Measurements from ENCODE around the gene RAB33A.

The RAB33A gene

DNA sequence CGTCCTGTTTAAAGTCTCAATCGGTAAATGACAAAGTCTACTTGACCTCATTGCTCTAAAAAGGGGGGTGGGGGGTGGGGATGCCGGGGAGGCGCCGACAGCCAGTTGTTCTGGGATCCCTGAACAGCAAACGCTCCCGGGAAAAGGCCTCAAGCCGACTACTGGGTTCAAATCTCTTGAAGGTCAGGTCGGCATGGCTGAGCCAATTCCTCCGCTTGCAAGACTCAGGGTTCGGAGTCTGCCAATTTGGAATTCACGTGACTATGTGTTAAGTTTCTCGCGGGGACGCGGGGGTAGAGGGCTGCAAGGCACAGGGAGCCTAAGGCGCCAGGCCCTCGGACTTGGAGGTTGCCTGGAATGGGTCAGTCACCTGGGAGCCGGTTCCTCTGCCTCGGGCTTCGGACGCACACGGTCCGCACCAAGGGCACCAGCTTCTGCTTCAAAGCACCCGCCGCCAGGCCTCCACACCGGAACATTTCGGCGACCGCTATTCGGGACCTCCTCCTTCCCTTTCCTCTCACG lies 6.5 kb upstream of the RAB33A start:
- Histone ChIP-seq H3K27ac (peak overlapping the region; percentile 6; the same call in 1 of the 2 replicates), H3K9ac (ENCODE audit: insufficient read length) (peak overlapping the region; percentile 81), H3K4me3 (peak overlapping the region; percentile 92), H3K36me3 (ENCODE audit: insufficient read depth, low read length) (no peaks in the 10 kb centered on the region), H3K9me3 (ENCODE audit: low read depth, low read length) (no peaks in the 10 kb centered on the region)
- no peak for DNase-seq (ENCODE audit: low read depth, low spot score)
- no peak for TF ChIP-seq FOXP2 (optimal IDR thresholded peaks at IDR 0.05; ENCODE audit: control extremely low read depth, extremely low read length, insufficient read depth)
- TF ChIP-seq POLR2AphosphoS5 (IDR thresholded peaks at IDR 0.05; ENCODE audit: borderline replicate concordance, low read depth, low read length), result no peak
- no peak for TF ChIP-seq EZH2 (IDR thresholded peaks at IDR 0.05)

DNA sequence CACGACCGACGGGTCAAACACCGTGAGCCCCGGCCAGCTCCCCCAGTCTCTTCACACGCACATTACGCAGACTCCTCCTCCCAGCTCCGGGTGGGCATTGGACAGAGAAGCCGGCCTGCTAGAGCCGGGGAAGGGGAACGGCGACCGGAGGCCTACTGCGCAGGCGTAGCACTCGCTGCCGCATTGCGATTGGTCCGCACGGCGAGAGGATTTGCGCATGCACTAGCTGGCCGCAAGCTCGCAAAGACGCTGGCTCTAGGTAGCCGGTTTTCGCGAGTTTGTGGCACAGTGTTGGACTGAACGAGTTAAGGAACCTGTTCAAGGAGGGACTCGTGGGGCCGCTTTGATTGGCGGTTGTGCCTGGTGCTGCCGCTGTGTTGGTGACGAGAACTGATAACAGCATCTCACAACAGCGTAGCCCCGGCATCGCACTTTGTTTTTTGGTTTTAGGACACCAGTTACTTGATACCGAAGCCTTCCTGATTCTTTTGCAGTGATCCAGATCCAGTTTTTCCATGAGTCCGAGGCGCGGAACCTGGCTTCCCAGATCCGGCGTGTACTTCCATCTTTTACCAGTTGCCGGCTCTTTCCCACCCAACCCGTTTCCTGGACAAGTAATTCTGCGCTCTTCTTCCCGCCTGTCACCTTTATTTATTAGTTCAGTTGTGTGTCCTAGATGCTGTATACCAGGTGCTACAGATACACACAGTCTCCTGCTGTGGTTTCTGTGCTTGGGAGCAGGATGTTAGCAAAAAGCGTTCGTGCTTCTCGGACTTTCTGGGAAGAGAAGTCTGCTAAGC lies 5.9 kb upstream of the RAB33A start, which contains the start of gene AIFM1:
TSS of gene AIFM1 (minus strand) at position 139 of the 800 bp plus-strand sequence. CDS start 185 bp downstream, outside the sequence.
- no peaks in the 10 kb centered on the region for H3K36me3 ChIP-seq (ENCODE audit: insufficient read depth, low read length)
- H3K4me3 ChIP-seq, result peak within 1 kb of the TSS; percentile 92
- TF ChIP-seq EZH2 (IDR thresholded peaks at IDR 0.05), result no peak
- peak; percentile 77 for TF ChIP-seq POLR2AphosphoS5 (IDR thresholded peaks at IDR 0.05; ENCODE audit: borderline replicate concordance, low read depth, low read length)
- peak within 1 kb of the TSS; percentile 94 for H3K27ac ChIP-seq
- peak; percentile 86 for DNase-seq (ENCODE audit: low read depth, low spot score)
- no peaks in the 10 kb centered on the region for H3K9me3 ChIP-seq (ENCODE audit: low read depth, low read length)
- H3K9ac ChIP-seq (ENCODE audit: insufficient read length), result peak within 1 kb of the TSS; percentile 81

DNA sequence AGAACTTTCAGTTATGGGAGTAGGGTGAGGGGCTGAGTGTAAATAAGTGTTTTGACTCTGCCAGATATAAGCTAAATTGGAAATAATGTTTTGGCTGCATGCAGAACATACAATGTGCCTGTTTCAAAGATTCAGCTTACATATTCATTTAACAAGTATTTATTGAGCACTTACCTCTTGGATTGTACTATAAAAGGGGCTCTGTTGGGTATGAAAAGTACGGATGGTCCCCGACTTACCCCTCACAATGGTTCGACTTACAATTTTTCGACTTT lies 5.3 kb upstream of the RAB33A start:
- peak overlapping the region; percentile 81 for H3K9ac ChIP-seq (ENCODE audit: insufficient read length)
- H3K4me3 ChIP-seq, result peak overlapping the region; percentile 92
- DNase-seq (ENCODE audit: low read depth, low spot score), result no peak
- H3K36me3 ChIP-seq (ENCODE audit: insufficient read depth, low read length), result no peaks in the 10 kb centered on the region
- TF ChIP-seq FOXP2 (optimal IDR thresholded peaks at IDR 0.05; ENCODE audit: control extremely low read depth, extremely low read length, insufficient read depth) (no peak), POLR2AphosphoS5 (IDR thresholded peaks at IDR 0.05; ENCODE audit: borderline replicate concordance, low read depth, low read length) (no peak), EZH2 (IDR thresholded peaks at IDR 0.05) (no peak)
- peak overlapping the region; percentile 55; the same call in 1 of the 2 replicates for H3K27ac ChIP-seq
- no peaks in the 10 kb centered on the region for H3K9me3 ChIP-seq (ENCODE audit: low read depth, low read length)

DNA sequence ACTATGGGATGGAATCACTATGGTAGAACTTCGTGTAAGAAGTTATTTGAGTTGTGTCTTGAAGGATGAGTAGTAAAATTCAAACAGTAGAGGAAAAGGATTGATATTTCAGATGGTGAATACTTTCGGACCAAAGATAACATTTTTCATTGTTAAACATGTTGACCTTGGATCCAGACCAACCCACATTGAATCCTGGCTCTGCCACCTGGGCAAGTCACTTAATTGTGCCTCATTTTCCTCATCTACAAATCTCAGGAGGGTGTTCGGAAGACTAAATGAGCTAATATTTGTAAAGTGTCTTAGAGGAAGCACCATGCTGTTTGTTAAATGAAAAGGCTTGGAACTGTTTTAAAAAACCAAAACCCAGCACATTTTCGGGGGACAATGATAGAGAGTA lies 4.7 kb upstream of the RAB33A start:
- no peak for TF ChIP-seq POLR2AphosphoS5 (IDR thresholded peaks at IDR 0.05; ENCODE audit: borderline replicate concordance, low read depth, low read length)
- TF ChIP-seq EZH2 (IDR thresholded peaks at IDR 0.05), result no peak
- no peak for TF ChIP-seq FOXP2 (optimal IDR thresholded peaks at IDR 0.05; ENCODE audit: control extremely low read depth, extremely low read length, insufficient read depth)
- no peak for DNase-seq (ENCODE audit: low read depth, low spot score)
- Histone ChIP-seq H3K27ac (no peak overlapping the region), H3K4me3 (peak overlapping the region; percentile 92), H3K9me3 (ENCODE audit: low read depth, low read length) (no peaks in the 10 kb centered on the region), H3K9ac (ENCODE audit: insufficient read length) (no peak overlapping the region), H3K36me3 (ENCODE audit: insufficient read depth, low read length) (no peaks in the 10 kb centered on the region)

DNA sequence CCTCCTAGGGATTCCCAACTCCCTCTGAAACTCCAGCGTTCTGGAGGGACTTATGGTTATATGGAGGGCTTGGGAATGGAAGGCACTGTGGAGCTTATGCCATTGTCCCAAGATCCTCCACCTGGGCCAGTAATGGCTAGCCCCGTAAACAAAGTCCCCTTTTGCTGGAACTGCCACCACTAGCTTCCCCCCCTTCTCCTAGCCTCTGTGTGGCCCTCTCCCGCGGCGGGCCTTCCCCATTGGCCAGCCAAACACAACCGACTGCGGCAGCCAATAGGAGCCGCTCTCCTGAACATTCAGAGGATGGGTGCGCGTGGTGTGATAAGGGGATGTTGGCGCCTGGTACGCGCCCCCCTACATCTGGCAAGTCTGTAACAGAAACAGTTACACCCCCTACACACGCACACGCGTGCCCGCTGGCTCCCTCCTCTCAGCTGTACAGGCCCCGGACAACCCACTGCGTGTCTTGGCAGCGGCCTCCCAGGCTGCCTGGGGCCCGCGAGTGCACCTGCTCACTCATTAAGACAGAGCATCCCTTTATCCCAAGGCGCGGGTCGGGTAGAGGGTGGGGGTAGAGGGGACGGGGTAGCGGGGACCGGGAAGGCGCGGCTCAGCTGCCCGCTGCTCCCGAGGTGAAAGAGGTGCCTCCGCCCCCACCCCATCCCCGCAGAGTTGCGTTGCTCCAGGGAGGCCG lies 863 bp upstream of the RAB33A start:
- TF ChIP-seq EZH2 (IDR thresholded peaks at IDR 0.05) (no peak), FOXP2 (optimal IDR thresholded peaks at IDR 0.05; ENCODE audit: control extremely low read depth, extremely low read length, insufficient read depth) (no peak), POLR2AphosphoS5 (IDR thresholded peaks at IDR 0.05; ENCODE audit: borderline replicate concordance, low read depth, low read length) (no peak)
- Histone ChIP-seq H3K9ac (ENCODE audit: insufficient read length) (no peak overlapping the region), H3K27ac (no peak overlapping the region), H3K36me3 (ENCODE audit: insufficient read depth, low read length) (no peaks in the 10 kb centered on the region), H3K9me3 (ENCODE audit: low read depth, low read length) (no peaks in the 10 kb centered on the region), H3K4me3 (peak overlapping the region; percentile 69)
- DNase-seq (ENCODE audit: low read depth, low spot score), result no peak

DNA sequence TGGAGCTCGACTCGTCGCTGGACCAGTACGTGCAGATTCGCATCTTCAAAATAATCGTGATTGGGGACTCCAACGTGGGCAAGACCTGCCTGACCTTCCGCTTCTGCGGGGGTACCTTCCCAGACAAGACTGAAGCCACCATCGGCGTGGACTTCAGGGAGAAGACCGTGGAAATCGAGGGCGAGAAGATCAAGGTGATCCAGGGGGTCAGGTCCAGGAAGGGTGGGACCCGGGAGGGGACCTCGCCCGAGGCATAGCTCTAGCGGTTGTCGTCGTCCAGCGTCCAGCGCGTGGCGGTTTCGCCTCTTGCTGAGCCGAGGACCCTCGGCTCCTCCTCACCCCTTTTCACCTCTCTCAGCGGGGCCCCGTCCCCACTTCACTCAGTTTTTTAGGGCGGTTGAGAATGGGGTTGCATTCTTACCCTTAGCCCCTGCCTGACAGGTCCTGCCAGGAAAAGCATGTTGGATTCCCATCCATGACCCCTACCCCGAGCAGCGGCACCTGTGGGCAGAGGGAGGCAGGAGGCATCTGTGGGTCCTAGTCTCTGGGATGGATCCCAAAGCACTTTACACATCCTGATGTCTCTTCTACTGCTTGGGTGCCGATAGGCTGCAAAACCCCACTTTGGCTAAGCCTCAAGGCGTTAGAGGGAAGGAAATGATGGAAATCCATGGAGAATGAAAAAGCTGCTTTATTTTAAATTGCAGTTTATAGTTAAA lies 524 bp downstream of the RAB33A start:
- Histone ChIP-seq H3K9ac (ENCODE audit: insufficient read length) (no peak overlapping the region), H3K27ac (no peak overlapping the region), H3K9me3 (ENCODE audit: low read depth, low read length) (no peaks in the 10 kb centered on the region), H3K36me3 (ENCODE audit: insufficient read depth, low read length) (no peaks in the 10 kb centered on the region), H3K4me3 (peak overlapping the region; percentile 69)
- TF ChIP-seq POLR2AphosphoS5 (IDR thresholded peaks at IDR 0.05; ENCODE audit: borderline replicate concordance, low read depth, low read length) (no peak), EZH2 (IDR thresholded peaks at IDR 0.05) (no peak), FOXP2 (optimal IDR thresholded peaks at IDR 0.05; ENCODE audit: control extremely low read depth, extremely low read length, insufficient read depth) (no peak)
- no peak for DNase-seq (ENCODE audit: low read depth, low spot score)

DNA sequence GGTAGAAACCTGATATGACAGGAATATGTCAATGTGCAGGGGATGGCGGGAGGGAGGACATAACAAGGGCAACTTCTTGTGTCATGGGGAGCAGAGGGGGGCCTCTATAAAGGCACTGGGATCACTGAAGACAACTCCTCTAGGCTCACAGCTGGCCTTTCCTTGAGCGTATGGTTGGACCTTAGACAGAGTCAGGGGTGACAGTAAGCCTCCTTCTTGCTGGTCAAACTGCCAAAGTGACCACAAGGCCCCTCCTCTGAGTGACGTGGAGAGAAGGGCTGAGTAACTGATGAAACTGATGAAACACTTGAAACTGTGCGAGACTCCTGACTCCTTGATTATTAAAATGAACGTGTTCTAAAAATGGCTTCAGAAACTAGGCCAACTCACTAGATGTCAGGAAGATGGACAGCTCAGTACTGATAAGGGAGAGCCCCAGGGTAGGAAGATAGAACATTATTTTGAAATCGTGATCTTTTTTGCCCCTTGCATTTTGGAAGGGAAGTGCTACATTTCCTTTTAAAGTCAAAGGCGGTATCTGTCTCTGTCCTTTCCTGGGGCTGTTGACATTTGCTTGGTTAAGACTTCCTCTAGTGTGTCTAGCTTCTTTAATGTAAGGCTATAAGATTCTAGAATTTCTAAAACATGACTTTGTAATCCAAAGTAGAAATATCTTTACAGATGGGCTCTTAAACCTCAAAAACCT lies 1.6 kb downstream of the RAB33A start:
- H3K36me3 ChIP-seq (ENCODE audit: insufficient read depth, low read length), result no peaks in the 10 kb centered on the region
- H3K27ac ChIP-seq, result peak overlapping the region; percentile 54; the same call in 1 of the 2 replicates
- H3K9me3 ChIP-seq (ENCODE audit: low read depth, low read length), result no peaks in the 10 kb centered on the region
- DNase-seq (ENCODE audit: low read depth, low spot score), result no peak
- TF ChIP-seq FOXP2 (optimal IDR thresholded peaks at IDR 0.05; ENCODE audit: control extremely low read depth, extremely low read length, insufficient read depth) (no peak), EZH2 (IDR thresholded peaks at IDR 0.05) (no peak), POLR2AphosphoS5 (IDR thresholded peaks at IDR 0.05; ENCODE audit: borderline replicate concordance, low read depth, low read length) (no peak)
- peak overlapping the region; percentile 15; the same call in 1 of the 2 replicates for H3K4me3 ChIP-seq
- no peak overlapping the region for H3K9ac ChIP-seq (ENCODE audit: insufficient read length)
